Stimulated activated CD4-positive, alpha-beta T cell treated with anti-CD3 and anti-CD28 coated beads, TNF-alpha, amount 100 ng/mL, for 48 hours (primary cell): ENCODE data around the gene CRHR1.

Source experiments
- DNase-seq, 3 donors: peaks; one replicate each; pipeline ENCODE4 v3.0.0-alpha.2; 2020; ENCODE audit warnings: low read depth in 3 of 3

The CRHR1 gene

DNA sequence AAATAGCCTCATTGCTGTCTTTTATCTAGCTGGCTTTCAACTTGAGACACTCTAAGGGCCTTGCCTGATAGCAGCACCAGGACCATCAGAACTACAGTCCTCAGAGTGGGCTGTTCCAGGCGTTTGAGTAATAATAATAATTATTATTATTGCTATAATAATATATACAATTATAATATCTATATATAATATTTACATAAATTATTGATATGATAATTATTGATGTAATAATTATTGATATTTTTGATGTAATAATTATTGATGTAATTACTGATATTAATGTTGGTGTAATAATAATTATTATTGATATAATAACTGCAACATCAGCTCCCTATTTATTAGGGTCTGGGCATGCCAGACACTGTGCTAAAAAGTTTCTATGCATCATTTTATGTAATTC is 25.6 kb upstream of the CRHR1 start:
- no peak for DNase-seq

DNA sequence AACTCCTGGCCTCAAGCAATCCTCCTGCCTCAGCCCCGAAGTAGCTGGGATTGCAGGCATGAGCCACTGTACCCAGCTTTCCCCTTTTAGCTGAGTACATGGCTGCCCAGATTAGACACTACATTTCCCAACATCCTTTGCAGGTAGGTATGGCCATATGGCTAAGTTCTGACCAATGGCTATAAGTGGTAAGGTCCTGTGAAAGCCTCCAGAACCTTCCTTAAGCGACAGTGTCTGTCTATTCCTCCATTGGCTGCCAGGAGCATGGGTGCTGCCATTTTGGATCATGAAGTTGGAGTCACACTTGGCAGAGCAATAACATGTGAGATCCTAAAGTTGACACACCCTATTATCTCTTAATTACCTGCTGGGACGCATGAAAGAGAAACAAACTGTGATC is 24.4 kb upstream of the CRHR1 start:
- DNase-seq, result no peak

DNA sequence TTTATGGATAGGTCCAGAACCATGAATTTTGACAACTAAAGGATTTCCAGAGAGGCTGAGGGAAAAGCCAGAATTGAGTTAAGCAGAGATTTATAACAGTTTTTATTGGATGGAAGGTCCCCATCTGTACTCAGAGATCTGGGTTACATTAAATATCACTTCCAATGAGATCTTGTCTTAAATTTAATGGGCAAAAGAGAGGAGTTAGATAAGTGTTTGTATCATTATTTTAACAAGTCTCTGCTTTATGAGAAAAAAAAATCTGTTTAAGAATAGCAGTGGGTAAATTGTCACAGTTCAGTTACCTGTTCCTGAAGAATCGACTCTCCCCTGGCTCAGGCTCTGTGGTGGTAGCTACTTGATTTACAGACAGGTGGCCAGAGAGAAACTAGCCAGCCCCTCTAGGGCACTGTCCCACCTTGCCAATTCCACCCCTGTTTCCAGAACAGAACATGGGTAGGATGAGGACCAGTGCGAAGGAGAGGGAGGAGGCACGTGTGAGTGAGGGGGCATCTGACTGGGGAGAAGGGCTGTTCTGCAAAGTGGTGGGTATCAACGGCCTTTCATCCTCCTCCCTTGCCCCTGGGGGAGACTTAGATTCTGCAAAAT is 22.1 kb upstream of the CRHR1 start:
- DNase-seq, result no peak

DNA sequence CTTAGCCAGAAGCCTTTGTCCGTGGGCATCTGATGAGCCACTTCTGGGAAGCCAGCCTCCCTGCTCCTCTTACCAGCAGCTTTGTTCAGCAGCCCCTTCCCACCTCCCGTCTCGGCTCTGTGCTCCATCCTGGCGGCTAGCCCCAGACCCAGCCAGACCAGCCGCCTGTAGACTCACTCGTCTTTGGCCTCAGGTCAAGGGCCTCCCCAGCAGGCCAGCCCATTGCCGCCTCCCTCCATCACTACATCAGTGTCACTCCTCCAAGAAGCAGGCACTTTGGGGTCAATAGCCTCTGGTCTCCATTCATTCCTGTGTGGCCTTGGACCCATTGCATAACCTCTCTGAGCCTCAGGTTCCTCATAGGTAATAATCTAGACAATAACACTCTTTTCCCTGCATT is 20.9 kb upstream of the CRHR1 start:
- DNase-seq, result no peak

DNA sequence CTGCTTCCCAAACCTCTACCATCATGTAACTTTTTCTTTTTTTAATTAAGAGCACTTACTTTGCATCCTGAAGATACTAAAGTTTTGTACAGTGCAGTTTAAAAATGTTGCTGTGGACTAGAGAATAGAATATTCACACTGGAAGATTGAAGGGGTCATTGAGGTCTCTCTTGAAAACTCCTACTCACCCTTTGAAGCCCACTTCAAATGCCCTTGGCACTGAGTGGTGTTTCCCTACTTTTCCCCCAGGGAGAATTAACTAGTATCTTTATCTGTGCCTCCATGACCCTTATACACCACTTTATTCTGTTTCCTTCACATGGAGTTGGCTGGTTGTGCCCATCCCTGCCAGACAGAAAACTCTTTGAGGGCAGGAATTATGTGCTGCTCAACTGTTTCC is 19.6 kb upstream of the CRHR1 start:
- no peak for DNase-seq

DNA sequence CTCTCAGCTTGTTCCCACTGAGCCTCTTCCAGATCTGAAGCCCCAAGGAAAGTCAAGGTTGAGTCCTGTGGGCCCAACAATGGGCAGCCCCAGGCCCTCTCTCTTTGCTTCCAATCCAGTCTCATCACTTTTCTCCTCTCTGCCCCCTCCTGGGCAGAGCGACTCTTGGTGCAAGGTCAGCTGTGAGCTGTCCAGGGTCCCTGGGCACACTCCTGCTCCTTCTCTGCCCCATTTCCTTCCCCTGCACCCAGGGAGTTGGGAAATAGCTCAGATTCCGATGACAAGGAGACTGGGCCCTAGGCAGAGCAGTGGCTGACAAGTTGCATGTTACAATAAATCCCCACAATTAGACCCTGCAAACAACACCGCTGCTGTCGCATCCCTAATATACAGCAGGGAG is 16.1 kb upstream of the CRHR1 start:
- DNase-seq, result no peak

DNA sequence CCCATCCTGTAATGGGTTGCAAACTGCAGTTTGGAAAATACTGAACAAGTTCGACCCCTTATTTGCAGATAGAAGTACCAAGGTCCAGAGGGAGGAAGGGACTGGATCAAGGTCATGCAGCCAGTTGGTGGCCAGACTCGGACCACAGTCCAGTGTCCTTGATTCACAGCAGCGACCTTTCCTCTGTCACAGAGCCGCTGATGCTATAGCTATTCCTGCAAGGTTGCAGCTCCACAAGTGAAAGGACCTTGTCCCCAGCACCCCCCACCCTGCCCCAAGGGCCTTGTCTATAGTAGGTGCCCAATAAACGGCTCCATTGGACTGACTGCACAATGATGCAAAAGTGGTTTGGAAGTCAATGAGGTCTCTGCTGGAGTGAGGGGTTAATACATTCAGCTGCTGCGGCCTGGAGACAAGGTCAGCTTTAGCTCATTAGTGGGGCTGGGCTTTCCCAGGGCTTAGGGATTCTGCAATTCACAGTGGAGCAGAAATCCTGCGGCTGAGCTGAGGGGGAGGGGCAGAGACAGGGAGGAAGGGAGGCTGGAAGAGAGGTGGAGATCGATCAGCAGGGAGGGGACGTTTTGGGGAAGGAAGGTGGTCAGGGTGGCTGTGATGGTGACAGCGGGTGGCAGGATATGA is 13.4 kb upstream of the CRHR1 start:
- DNase-seq, result no peak

DNA sequence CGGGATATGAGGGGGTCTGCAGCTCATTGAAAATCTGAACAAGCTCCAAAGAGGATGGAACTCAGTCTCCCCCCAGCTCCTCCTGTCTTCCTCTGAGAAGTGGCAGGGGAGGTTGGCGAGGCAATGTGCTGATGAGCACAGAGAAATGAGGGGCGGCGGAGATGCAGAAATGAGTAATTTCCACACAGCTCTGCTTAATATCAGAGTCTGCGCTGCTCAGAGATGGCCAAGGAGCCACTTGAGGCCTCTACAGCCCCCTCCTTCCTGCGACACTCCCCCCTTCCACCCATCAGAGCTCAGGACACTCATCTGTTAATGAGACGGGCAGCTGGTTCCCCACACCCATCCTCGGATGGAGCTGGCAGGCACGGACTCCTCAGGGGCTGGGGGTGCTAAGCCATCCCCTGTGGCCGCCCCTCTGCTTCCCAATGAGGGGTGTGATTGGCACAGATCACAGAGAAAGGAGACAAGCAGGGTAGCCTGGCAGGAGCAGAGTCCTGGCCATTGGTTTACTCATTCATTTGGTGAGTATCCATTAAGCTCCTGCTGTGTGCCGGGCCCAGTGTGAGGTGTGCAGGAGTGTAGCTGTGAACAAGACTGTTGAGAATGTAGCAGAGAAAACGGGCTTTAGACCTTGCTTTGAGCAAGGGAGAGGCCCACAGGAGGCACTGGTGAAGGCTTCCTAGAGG is 12.7 kb upstream of the CRHR1 start:
- DNase-seq, result no peak

DNA sequence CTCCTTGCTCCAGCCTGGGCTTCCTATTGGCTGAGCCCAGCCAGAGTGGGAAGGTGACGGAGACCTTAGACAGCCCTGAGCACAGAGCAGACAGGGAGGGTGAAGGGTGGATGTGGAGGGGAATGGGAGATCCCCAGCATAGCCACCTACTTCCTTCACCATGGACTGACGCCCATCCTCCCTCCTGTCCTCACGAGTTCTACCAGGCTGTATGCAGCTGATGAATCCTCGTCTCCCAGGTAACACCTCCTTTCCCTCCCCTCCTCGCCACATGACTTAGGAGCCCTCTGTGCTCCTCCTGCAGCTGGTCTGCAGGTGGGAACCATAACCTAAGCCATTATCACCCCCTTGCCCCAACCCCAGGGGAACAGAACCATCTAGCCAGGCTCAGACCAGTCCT is 9.0 kb upstream of the CRHR1 start:
- no peak for DNase-seq

DNA sequence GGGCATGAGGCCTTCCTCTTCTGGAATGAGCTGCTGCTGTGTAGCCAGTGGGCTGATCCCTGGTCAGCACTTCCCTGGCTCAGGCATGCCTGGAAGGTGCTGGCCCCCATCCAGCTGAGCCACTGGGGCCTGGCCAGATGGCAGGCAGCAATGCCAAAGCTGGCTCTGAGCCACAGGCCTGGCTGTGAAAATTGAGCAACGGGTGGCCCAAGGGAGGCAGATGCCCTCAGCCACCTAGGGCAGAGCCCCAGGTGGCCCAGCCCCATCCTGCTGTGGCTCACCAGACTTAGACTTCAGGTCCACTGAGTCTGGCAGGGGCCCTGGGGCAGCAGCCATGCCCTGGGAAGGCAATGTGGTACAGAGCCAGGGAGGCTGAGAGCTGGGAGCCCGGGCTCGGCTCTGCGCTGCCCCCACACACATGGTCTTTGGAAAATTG is 8.5 kb upstream of the CRHR1 start:
- no peak for DNase-seq

DNA sequence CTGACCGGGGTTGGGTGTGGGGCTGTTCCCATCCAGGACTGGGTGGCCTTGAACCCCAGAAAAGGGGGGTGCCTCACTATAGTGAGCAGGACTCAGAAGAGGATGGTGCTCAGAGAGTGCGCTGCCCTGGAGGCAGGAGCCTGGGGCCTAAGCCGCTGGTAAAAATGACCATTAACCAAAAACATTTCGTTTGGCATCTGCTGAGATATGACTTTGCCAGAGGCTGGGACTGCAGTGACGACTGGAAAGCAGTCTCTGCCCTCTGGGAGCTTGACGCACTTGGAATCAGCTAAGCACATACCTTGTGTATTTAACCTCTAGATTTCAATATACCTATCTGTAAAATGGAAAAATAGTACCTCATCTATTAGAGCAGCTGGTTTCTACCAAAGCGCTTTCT is 7.2 kb upstream of the CRHR1 start:
- DNase-seq, result no peak

DNA sequence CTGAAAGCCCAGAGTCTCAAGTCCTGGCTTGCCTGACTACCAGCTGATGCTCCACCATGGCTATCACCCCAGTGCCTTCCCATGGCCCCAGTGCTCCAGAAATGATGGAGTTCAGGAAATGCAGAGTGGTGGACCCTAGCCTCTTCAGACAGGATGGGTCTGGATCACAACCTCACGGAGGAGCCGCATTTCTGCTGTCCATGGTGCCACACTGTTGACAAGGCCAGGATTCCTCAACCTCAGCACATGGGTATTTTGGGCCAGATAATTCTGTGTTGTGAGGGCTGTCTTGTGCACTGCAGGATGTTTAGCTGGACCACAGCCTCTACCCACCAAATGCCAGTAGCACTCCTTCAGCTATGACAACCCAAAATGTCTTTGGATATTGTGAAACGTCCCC is 6.7 kb upstream of the CRHR1 start:
- DNase-seq, result no peak

DNA sequence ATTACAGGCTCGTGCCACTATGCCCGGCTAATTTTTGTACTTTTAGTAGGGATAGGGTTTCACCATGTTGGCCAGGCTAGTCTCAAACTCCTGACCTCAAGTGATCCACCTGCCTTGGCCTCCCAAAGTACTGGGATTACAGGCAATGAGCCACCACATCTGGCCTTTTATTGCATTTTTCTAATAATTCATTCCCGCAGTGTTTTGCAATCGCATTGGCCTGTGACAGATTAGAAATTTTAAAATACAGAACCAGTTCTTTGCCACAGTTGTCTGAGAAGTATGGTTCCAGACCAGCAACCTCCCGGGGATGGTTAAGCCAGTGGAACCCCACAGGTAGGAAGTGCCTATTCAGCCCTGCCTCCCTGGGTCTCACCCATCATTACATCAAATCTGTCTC is 3.2 kb upstream of the CRHR1 start:
- no peak for DNase-seq

DNA sequence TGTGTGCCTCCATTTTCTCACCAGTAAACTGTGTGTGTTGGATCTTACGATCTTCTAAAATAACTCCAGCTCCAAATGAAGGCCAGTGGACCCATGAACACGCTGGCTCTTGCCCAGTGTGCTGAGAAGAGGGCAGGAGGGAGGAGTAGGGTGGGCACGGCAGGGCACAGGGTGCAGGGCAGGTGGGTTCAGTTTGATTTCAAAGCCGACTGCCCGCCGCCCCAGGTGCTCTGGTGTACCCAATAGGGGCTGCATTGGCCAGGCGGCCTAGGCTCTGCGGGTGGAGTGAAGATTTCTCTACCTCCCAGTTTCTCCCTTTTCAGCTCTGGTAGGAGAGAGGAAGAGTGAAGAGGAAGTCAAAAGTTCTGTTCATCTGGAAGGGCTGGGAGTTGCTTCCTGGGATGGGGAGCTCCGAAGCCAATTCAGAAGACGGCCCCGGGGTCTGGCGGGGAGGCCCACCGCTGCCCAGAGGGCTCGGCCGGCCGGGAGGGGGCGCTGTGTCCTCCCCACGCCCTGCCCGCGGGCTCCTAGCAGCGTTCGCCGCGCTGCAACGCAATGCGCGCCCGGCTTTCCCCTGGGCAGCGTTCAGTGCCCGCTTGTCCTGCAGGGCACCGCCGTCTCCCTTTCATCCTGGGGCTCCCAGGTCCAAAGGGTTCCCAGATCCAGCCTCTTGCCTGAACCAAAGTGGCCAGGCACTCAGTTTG is 1.1 kb upstream of the CRHR1 start:
- peak; percentile 3 to 44 (median 17) for DNase-seq

DNA sequence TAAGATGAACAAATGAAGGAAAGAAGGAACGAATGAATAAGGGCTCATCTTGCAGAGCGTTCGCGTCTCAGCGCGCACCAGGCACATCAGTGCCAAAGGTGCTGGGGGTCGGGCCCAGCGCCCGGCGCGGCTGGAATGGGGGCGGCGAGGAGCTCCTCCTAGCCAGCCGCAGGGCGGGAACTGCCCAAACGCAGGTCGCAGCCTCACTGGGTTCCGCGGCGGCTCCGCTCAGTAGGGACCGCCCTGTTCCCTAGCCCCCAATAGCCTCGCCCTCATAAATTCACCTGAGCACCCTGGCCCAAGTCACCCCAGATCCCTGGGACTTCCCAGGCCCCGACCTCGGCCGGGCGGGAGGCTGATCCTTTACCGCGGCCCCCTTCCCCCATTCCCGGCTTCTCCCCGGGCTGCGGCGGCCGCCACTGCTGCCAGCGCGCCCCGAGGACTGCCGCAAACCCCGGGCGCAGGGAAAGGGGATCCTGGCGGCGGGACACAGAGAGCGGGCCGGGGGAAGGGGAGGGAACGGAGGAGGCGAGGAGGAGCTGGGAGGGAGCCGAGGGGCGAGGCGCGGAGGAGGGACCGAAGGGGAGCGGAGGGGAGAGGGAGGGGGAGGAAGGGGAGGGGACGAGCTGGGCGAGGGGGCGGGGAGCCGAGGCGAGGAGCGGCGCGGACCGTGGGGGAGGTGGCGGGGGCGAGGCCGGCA is 377 bp upstream of the CRHR1 start:
- DNase-seq, result no peak

DNA sequence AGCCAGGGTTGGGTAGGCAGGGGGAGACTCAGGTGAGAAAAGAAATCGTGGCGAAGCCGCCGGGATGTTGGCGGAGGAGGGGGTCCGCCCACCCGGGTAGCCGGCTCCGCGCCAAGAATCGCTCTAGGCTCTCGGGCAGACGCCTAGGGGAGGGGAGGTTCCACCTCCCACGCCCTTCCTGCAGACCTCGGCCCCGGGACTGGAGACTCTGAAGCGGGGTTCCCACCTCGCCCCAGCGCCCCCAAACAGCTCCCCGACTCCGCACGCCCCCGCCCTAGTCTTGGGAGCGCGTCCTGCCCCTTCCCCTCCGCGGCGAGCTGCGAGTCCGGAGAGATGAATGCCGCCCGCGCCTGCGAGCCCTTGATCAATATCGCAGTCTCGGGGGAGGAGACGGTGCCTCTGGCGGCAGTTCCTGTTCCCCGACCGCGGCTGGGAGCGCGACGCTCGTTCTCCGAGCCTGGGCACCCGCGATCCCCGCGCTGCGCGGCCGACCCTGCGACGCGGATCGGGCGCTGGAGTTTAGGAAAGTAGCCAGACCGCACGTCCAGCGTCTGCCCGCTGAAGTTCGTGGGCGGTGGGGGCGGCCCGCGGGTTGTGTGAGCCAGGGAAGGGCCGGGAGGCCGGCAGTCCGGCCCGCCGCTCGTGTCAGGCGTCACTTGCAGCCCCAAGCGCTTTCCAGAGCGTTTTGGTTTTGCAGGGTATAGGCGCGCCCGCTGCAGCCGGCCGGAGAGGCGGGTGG is 790 bp downstream of the CRHR1 start:
- peak; percentile 8 to 22 (median 15) for DNase-seq

DNA sequence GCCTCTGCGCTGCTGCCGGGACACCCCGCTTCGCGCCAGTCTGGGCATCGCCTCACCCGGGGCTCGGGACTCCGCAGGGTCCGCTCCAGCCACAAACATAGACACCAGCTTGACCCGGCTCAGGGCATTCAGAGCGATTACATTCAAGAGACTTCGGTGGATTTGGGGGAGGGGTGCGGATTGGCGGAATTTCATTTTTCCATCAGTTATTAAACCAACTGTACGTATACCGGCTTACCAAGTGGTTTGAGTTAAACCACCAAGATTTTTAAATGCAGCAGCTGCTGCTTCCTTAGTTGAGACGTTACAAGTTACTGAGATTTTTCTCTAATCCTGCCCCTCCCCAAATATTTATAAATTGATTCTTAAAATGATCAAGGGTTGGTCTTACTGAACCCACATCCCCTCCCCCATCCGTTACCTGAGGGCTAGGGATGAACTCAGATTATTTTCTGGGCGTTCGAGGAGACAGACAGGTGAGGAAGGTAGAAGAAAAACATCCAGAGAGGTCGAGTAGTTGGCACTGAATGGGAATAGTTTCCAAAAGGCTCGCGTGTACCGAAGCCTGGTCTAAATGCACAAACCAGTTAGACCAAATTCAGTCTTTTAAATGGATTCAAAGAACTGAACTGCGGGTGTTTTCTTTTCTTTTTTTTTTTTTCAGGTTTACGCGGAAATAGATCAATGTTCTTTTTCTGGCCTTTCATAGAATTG is 1.5 kb downstream of the CRHR1 start:
- no peak for DNase-seq

DNA sequence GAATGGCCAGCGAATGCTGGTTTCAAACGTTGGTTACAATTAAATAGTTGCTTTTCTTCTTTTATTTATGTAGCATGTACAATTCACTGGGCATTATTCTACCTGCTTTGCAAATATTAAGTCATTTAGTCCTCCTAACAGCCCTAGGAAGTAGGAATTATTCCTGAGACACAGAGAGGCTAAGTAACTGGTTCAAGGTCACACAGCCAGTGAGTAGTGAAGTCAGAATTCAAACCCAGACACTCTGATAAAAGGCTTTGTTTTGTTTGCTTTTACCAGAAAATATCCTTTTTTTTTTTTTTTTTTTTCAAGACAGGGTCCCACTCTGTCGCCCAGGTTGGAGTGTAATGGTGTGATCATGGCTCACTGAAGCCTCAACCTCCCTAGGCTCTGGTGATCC is 2.2 kb downstream of the CRHR1 start:
- no peak for DNase-seq

DNA sequence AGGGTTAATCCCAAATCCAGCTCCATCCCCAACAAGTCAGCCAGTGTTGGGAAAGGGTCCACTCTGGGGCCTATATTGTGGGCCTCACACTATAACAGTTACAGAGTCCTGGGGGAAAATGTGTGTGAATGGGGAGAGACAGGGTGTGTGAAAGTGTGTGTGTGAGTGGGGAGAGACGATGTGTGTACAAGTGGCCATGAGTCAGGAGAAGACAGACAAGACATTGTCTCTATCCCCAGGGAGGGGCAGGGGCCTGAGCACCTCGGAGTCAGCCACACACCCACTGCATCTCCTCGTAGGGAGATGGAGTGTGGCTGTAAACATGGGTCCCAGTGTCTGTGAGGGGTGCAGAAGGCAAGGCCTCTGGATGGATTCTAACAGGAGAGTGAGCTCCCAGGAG is 2.9 kb downstream of the CRHR1 start:
- DNase-seq, result no peak

DNA sequence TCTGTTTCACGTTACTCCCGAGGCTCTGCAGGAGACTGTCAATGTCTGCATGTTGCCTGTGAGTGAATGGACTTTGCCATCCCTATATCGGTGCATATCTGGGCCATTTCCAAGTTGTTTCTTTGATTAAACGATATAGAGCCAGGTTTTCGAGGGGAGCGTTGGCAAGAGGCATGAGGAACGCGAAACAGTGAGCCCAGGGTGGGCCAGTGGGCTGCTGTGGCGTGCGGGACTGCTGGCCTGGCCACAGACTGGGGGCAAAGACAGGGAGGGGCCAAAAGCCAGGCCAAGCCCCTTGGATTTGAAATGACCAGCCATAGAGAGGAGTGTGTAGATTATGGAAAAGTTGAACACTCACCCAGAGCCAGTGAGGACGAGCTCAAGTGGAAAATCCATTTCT is 3.5 kb downstream of the CRHR1 start:
- no peak for DNase-seq

DNA sequence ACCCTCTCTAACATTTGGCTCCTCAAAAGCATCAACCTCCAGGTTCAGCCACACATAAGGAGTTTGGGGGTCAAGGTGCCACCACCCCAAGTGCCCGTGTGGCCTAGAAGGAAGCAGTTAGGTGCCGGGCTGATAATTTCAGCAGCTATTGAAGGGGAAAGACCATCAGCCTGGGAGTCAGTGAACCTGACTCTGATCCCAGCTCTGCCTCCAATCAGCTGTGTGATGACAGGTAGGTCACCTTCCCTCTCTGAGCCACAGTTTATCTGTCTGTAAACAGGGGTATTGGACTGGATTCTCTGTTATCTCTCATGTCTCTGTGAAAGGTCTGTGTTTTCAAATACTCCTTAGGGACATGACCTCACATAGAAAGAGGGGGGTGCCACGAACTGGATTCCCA is 3.9 kb downstream of the CRHR1 start:
- no peak for DNase-seq
